ENCODE data around the gene CCDC88C. TPM values are rescaled to one million over a fixed set of nuclear protein-coding genes. Genes with fewer than 3 reads are reported as not detected.

Gene CCDC88C
- total RNA-seq, 2 experiments from 2014 or later: 137 to 253 TPM

DNA sequence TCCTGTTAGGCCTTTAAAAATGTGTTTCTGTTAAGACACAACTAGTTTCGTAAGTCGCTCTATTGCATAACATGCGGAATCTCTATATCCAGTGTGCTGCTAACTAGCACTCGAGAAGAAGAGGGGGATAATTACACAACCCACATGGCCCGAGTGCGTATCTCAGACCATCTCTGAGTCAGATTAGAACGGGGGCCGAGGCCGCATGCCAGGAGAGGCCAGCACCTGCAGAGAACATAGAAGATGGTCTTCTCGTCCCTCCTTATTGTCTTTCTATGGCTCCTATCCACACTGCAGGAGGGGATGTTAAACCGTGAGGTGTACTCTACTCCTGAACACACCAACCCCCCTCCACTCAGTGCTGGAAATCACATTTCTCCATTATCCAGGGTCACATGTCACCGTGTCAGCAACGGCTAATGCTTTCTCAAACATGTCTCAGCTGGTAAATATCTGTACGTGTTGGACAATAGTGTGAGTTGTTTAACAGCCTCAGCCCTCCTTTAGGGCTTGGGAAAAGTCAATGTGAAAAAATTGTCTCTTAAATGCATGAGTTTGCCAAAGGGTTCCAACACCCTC is 56.3 kb downstream of the CCDC88C start:
- H2AFZ ChIP-seq (ENCODE audit: low read length): no peak overlapping the region
- ChIA-PET CTCF (ENCODE audit: unreplicated experiment) (no interaction called here), POLR2A (interaction anchor here (0.7 to 14.9 kb wide), 6 partner anchors 10 to 57 kb away, joined by 3 to 311 read pairs (median 6); no protein-coding TSS in a partner anchor)

DNA sequence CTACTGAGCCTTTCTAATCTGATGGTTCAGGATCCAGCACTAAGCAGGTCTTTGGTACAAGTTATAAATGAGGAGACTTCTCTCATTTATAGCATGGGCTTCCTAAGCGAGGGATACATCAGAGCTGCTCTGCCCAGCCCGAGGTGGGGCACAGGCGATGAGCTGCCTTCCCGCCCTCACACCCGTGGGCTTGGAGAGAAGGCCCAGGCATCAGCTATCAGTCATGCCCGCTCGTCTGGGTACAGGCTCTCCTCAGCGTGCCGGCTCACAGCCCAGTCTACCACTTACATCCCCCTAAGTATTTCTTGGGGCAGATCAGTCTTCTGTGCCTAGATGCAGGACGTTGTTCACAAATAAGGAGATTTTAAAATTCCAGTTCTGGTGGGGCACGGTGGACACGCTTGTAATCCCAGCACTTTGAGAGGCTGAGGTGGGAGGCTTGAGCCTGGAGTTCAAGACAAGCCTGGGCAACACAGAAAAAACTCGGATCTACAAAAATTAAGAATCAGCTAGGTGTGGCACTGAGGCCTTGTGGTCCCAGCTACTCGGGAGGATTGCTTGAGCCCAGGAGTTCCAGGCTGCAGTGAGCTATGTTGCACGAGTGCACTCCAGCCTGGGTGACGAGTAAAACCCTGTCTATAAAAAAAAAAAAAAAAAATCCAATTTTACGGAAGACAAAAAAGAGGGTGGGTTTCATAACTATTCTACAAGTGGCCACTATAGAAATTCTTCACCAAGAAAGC is 57.0 kb downstream of the CCDC88C start:
- Histone ChIP-seq H3K9me3 (ENCODE audit: low read length) (no peaks in the 10 kb centered on the region), H3K4me2 (ENCODE audit: low read length) (peak overlapping the region; percentile 87), H3K79me2 (ENCODE audit: insufficient read depth, low read depth, low read length) (peaks cover 89% of the 10 kb centered on the region), H3K4me1 (ENCODE audit: insufficient read depth, low read length, poor library complexity, severe bottlenecking) (peaks cover 100% of the 10 kb centered on the region), H3K27ac (ENCODE audit: low read depth, low read length, poor library complexity, severe bottlenecking) (peak overlapping the region; percentile 94), H3K36me3 (ENCODE audit: insufficient read depth, low read length) (peaks cover 54% of the 10 kb centered on the region), H4K20me1 (ENCODE audit: insufficient read depth, low read length) (no peaks in the 10 kb centered on the region), H3K4me3 (ENCODE audit: low read depth, low read length, poor library complexity, severe bottlenecking) (peak overlapping the region; percentile 15), H3K9me2 (ENCODE audit: insufficient read depth, low read length) (no peaks in the 10 kb centered on the region), H2AFZ (ENCODE audit: low read length) (no peak overlapping the region)
- intact Hi-C loops (cut with micrococcal nuclease; ENCODE audit: unreplicated experiment): no loop called here
- BruUV-seq (replicated peaks): no TSS peak
- POLR2A ChIA-PET: interaction anchor here (0.7 to 14.9 kb wide), 8 partner anchors 10 to 58 kb away, joined by 3 to 311 read pairs (median 6); partner anchors contain the start of gene CCDC88C
- no peak for DNase-seq (ENCODE audit: low spot score)
- CTCF ChIA-PET (ENCODE audit: unreplicated experiment): no interaction called here
- TF ChIP-seq, protein P1, sequence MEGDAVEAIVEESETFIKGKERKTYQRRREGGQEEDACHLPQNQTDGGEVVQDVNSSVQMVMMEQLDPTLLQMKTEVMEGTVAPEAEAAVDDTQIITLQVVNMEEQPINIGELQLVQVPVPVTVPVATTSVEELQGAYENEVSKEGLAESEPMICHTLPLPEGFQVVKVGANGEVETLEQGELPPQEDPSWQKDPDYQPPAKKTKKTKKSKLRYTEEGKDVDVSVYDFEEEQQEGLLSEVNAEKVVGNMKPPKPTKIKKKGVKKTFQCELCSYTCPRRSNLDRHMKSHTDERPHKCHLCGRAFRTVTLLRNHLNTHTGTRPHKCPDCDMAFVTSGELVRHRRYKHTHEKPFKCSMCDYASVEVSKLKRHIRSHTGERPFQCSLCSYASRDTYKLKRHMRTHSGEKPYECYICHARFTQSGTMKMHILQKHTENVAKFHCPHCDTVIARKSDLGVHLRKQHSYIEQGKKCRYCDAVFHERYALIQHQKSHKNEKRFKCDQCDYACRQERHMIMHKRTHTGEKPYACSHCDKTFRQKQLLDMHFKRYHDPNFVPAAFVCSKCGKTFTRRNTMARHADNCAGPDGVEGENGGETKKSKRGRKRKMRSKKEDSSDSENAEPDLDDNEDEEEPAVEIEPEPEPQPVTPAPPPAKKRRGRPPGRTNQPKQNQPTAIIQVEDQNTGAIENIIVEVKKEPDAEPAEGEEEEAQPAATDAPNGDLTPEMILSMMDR (conservative IDR thresholded peaks at IDR 0.05; ENCODE audit: low read length): no peak
- TF ChIP-seq EZH2phosphoT487 (IDR thresholded peaks at IDR 0.05; ENCODE audit: borderline replicate concordance, low read depth, low read length): no peak

More for the DNA sequence above, 56.3 kb downstream of the CCDC88C start:
- Histone ChIP-seq H3K4me1 (ENCODE audit: insufficient read depth, low read length, poor library complexity, severe bottlenecking) (peaks cover 100% of the 10 kb centered on the region), H3K9me3 (ENCODE audit: low read length) (no peaks in the 10 kb centered on the region), H3K9me2 (ENCODE audit: insufficient read depth, low read length) (no peaks in the 10 kb centered on the region), H3K4me3 (ENCODE audit: low read depth, low read length, poor library complexity, severe bottlenecking) (peak overlapping the region; percentile 15), H4K20me1 (ENCODE audit: insufficient read depth, low read length) (no peaks in the 10 kb centered on the region), H3K36me3 (ENCODE audit: insufficient read depth, low read length) (peaks cover 51% of the 10 kb centered on the region), H3K27ac (ENCODE audit: low read depth, low read length, poor library complexity, severe bottlenecking) (peak overlapping the region; percentile 94), H3K4me2 (ENCODE audit: low read length) (peak overlapping the region; percentile 87), H3K79me2 (ENCODE audit: insufficient read depth, low read depth, low read length) (peaks cover 92% of the 10 kb centered on the region)
- intact Hi-C loops (cut with micrococcal nuclease; ENCODE audit: unreplicated experiment): no loop called here
- BruUV-seq (replicated peaks): no TSS peak
- DNase-seq (ENCODE audit: low spot score): no peak
- TF ChIP-seq EZH2phosphoT487 (IDR thresholded peaks at IDR 0.05; ENCODE audit: borderline replicate concordance, low read depth, low read length): no peak
- TF ChIP-seq, protein P1 (conservative IDR thresholded peaks at IDR 0.05; ENCODE audit: low read length): no peak

Data from OCI-LY7 (cell line).